Activated CD8-positive, alpha-beta T cell treated with anti-CD3 and anti-CD28 coated beads for 36 hours (primary cell): ENCODE measurements around the gene SSU72. TPM values are rescaled to one million over a fixed set of nuclear protein-coding genes. Genes with fewer than 3 reads are reported as not detected.
A peak's percentile ranks its signal among the peaks of the same experiment; 100 is the strongest.

Experiments used
- ATAC-seq: fragments of 200-7000 bp; cut with Tn5 transposase; one replicate; pipeline ENCODE4 v1.10.0; 2021; ENCODE audit warnings: mild to moderate bottlenecking, moderate library complexity
- CTCF ChIA-PET: fragments of 350-600 bp; sonication (Branson Sonifier 250); formaldehyde crosslinking; loops from one replicate; lab custom pipeline; 2021; ENCODE audit warnings: antibody characterized with exemption; lab: Charles Lee
- POLR2A ChIA-PET: fragments of 350-600 bp; sonication (Branson Sonifier 250); formaldehyde crosslinking; loops from one replicate; lab custom pipeline; 2021; ENCODE audit warnings: antibody characterized with exemption; lab: Charles Lee
- DNase-seq: peaks from one replicate; pipeline ENCODE4 v3.0.0-alpha.2; 2020
- H3K27ac Mint-ChIP-seq: one replicate; pipeline ENCODE4 v1.8.0; 2021; ENCODE audit warnings: mild to moderate bottlenecking, mixed read lengths
- H3K27me3 Mint-ChIP-seq: one replicate; pipeline ENCODE4 v1.8.0; 2021; ENCODE audit warnings: mixed read lengths
- H3K36me3 Mint-ChIP-seq: one replicate; pipeline ENCODE4 v1.8.0; 2021; ENCODE audit warnings: low read depth, mixed read lengths
- H3K4me1 Mint-ChIP-seq: one replicate; pipeline ENCODE4 v1.8.0; 2021; ENCODE audit warnings: low read depth, mixed read lengths
- H3K4me3 Mint-ChIP-seq: one replicate; pipeline ENCODE4 v1.8.0; 2021; ENCODE audit warnings: mild to moderate bottlenecking, moderate library complexity, mixed read lengths
- H3K9me3 Mint-ChIP-seq: one replicate; pipeline ENCODE4 v1.8.0; 2021; ENCODE audit warnings: mixed read lengths
- intact Hi-C: fragments of 100-400 bp; cut with micrococcal nuclease; formaldehyde crosslinking; loops from one replicate; pipeline ENCODE4 v1.10.0; 2022
- total RNA-seq, 2 experiments: library from RNA; stranded (reverse); gene quantifications; one replicate each; pipeline ENCODE4 v1.2.3, GENCODE V29; 2021
- TF ChIP-seq, protein P1 (sequence below): fragments of 200-600 bp; IDR thresholded peaks from one replicate; pipeline ENCODE4 v1.8.0; 2022; ENCODE audit warnings: antibody characterized with exemption, mild to moderate bottlenecking

The SSU72 gene
- total RNA-seq, result 100 to 1,000 TPM; 111 to 113 TPM

DNA sequence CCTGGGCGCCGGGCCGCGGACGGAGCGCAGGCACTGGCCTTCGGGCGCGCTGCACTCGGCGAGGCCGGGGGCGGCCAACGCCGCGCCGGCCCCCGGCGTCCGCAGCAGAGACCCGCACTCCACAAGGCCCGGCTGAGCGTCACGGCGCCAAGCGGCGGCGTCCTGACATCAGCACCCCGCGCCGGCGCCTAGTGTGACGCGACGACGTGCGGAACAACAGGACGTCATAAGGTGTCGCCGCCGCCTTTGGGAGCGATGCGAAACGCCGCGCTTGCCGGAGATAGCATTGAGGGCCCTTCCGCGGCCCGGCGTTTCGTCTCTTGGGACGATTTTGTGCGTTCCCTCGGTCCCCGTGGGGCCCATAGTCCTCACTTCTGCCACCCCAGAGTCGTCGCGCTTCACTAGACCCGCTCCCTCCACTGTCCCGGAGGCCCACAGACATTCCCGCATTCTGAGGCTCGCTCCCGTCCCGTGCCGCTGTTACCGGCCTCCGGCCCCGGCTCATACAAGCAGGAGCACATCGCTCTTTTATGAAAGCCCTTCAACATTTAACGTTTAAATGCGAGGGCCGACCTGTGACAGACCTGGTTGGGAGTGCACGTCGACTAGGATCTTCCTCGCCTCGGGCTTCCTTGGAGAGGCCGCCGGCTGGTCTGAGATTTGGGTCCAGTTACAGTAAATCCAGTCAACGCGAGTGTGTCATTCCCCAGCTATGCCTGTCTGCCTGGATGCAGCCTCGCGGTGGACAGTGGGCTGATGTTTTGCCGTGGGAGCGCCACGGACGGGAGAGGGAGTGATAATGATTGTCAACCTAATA lies at the start of gene SSU72:
SSU72 (minus strand) TSS at position 143 of the 817 bp plus-strand sequence. CDS start 306 bp downstream, outside the sequence.
- Mint-ChIP-seq H3K4me1 (peaks cover 27% of the 10 kb centered on the region), H3K36me3 (peaks cover 21% of the 10 kb centered on the region), H3K9me3 (no peaks in the 10 kb centered on the region), H3K27ac (peak within 1 kb of the TSS; percentile 100), H3K4me3 (peak within 1 kb of the TSS; percentile 99), H3K27me3 (no peaks in the 10 kb centered on the region)
- TF ChIP-seq, protein P1, sequence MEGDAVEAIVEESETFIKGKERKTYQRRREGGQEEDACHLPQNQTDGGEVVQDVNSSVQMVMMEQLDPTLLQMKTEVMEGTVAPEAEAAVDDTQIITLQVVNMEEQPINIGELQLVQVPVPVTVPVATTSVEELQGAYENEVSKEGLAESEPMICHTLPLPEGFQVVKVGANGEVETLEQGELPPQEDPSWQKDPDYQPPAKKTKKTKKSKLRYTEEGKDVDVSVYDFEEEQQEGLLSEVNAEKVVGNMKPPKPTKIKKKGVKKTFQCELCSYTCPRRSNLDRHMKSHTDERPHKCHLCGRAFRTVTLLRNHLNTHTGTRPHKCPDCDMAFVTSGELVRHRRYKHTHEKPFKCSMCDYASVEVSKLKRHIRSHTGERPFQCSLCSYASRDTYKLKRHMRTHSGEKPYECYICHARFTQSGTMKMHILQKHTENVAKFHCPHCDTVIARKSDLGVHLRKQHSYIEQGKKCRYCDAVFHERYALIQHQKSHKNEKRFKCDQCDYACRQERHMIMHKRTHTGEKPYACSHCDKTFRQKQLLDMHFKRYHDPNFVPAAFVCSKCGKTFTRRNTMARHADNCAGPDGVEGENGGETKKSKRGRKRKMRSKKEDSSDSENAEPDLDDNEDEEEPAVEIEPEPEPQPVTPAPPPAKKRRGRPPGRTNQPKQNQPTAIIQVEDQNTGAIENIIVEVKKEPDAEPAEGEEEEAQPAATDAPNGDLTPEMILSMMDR, result no peak
- ChIA-PET CTCF (interaction anchor here (1.2 to 2.1 kb wide), 3 partner anchors 20 to 149 kb away, joined by 3 to 4 read pairs (median 3); partner anchors contain the start of gene CDK11A), POLR2A (interaction anchor here (0.6 kb wide), 1 partner anchor 27 kb away, joined by 3 read pairs; no protein-coding TSS in a partner anchor)
- DNase-seq (peak; percentile 96), ATAC-seq (peak; percentile 87)
- intact Hi-C loops, result no loop called here

DNA sequence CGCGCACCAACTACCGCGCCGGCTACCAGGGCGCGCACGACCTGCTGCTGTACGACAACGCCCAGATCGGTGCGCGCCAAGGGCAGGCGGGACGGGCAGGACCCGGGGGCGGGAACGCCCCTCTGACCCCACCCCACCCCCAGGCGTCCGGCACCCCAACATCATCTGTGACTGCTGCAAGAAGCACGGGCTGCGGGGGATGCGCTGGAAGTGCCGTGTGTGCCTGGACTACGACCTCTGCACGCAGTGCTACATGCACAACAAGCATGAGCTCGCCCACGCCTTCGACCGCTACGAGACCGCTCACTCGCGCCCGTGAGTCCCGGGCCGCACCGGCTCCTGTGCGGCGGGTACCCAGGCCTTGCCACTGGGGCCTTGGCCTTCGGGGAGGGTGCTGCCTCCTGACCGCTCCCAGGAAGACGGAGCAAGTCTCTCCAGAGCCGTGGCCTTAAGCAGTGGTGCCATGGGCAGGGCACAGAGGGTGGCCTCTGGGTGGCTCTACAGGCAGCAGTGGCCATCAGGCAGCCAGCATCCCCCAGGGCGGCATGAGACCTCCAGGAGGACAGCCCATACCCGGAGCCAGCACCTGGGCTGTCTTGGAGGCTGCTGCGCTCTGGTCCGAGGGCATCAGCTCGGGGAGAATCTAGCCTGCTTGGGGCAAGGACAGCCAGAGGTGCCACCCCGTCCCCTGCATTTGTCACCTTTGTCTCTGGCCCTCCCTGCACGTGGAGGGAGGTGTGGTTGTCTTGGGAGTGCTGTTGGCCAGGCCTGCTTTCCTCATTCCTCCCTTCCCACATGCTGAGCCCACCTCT lies 49.2 kb upstream of the SSU72 start:
- no peaks in the 10 kb centered on the region for H3K9me3 Mint-ChIP-seq
- H3K4me1 Mint-ChIP-seq, result peaks cover 5% of the 10 kb centered on the region
- ATAC-seq, result no peak
- ChIA-PET POLR2A (interaction anchor here (1.1 kb wide), 1 partner anchor 238 kb away, joined by 3 read pairs; no protein-coding TSS in a partner anchor), CTCF (no interaction called here)
- TF ChIP-seq, protein P1, result no peak
- H3K27ac Mint-ChIP-seq, result no peak overlapping the region
- no peaks in the 10 kb centered on the region for H3K27me3 Mint-ChIP-seq
- DNase-seq, result peak; percentile 2
- no peaks in the 10 kb centered on the region for H3K36me3 Mint-ChIP-seq
- intact Hi-C loops, result no loop called here
- no peak overlapping the region for H3K4me3 Mint-ChIP-seq

DNA sequence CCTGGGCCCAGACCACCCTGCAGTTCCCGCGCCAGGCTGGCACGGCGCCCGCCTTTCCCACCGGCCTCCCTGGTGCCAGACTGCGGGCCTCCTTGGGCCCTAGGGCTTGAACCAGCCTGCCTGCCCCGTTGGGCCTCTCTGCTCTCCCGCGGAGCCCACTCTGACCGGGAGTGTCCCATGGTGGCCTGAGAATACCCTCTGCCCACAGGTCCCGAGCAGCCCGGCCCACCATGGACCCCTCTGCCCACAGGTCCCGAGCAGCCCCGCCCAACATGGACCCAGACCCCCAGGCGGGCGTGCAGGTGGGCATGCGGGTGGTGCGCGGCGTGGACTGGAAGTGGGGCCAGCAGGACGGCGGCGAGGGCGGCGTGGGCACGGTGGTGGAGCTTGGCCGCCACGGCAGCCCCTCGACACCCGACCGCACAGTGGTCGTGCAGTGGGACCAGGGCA lies 48.5 kb upstream of the SSU72 start:
- no peaks in the 10 kb centered on the region for H3K9me3 Mint-ChIP-seq
- ATAC-seq (no peak), DNase-seq (peak; percentile 0)
- peaks cover 5% of the 10 kb centered on the region for H3K4me1 Mint-ChIP-seq
- CTCF ChIA-PET, result no interaction called here
- no peaks in the 10 kb centered on the region for H3K27me3 Mint-ChIP-seq
- intact Hi-C loops, result no loop called here
- no peak overlapping the region for H3K4me3 Mint-ChIP-seq
- TF ChIP-seq, protein P1, result no peak
- no peaks in the 10 kb centered on the region for H3K36me3 Mint-ChIP-seq
- POLR2A ChIA-PET, result interaction anchor here (1.1 kb wide), 1 partner anchor 237 kb away, joined by 3 read pairs; no protein-coding TSS in a partner anchor
- no peak overlapping the region for H3K27ac Mint-ChIP-seq

DNA sequence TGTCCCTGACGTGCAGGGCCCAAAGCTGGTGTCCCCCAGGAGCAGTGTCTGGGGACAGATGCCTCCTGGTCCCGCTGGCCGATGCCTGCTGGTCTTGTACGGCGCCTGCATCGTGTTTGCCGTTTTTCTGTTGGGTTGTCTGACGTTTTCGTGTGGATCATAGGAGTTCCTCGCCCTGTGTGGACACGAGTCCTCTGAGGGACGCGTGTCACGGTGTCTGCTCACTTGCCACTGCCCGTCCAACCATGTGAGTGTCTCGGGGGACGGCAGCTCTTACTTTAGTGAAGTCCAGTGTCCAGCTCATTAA lies 48.1 kb upstream of the SSU72 start:
- no peaks in the 10 kb centered on the region for H3K9me3 Mint-ChIP-seq
- intact Hi-C loops, result no loop called here
- ATAC-seq (no peak), DNase-seq (no peak)
- ChIA-PET CTCF (no interaction called here), POLR2A (no interaction called here)
- peaks cover 5% of the 10 kb centered on the region for H3K4me1 Mint-ChIP-seq
- H3K4me3 Mint-ChIP-seq, result no peak overlapping the region
- no peaks in the 10 kb centered on the region for H3K36me3 Mint-ChIP-seq
- TF ChIP-seq, protein P1, result no peak
- H3K27ac Mint-ChIP-seq, result no peak overlapping the region
- no peaks in the 10 kb centered on the region for H3K27me3 Mint-ChIP-seq
